ENCODE results near the gene DEDD. TPM values are rescaled to one million over a fixed set of nuclear protein-coding genes. Genes with fewer than 3 reads are reported as not detected.

The DEDD gene
- total and polyA plus RNA-seq, 2 of the 13 experiments (the other 11 are each of a cell fraction or from before 2014, with no cell fraction given), result 12.6 to 27.8 TPM

- no peak for TF ChIP-seq CEBPB (IDR thresholded peaks at IDR 0.05; ENCODE audit: borderline replicate concordance, low read depth, low read length)
- no peak for TF ChIP-seq GFI1 (CRISPR knock-in tag; IDR thresholded peaks at IDR 0.05; ENCODE audit: borderline replicate concordance)
- TF ChIP-seq ZNF124 (CRISPR knock-in tag; IDR thresholded peaks at IDR 0.05), result no peak
Observed at GRCh38 chr1:161122967-161123366, 9.5 kb downstream of the DEDD start (continued).

- no peak overlapping the region for H3K4me2 ChIP-seq (ENCODE audit: low read depth, low read length)
- no peak for ATAC-seq
- no peak for DNase-seq (ENCODE audit: low spot score)
- H3K27me3 ChIP-seq (ENCODE audit: control insufficient read depth in 1 of 2, insufficient read depth in 2 of 2, low read length in 2 of 2), result no peaks in the 10 kb centered on the region; a peak in 1 of 5 replicates
- in situ Hi-C loops (cut with HindIII; ENCODE audit: extremely low pct_ligation_motif_present, low pct_unique_long_range_greater_than_20kb) (no loop called here), intact Hi-C loops (cut with micrococcal nuclease; ENCODE audit: unreplicated experiment) (no loop called here)
- H3K9ac ChIP-seq (ENCODE audit: insufficient read depth, low read depth, low read length), result no peak overlapping the region
- no peak overlapping the region for H3K4me3 ChIP-seq (replicated peaks in 1 of 3; ENCODE audit: insufficient read depth in 1 of 3, low read depth in 2 of 3, low read length in 3 of 3)
- no peak overlapping the region for H2AFZ ChIP-seq (ENCODE audit: low read length)
- TF ChIP-seq PBX2 (CRISPR knock-in tag; IDR thresholded peaks at IDR 0.05), result no peak
- TF ChIP-seq MTF1 (CRISPR knock-in tag; IDR thresholded peaks at IDR 0.05), result no peak
- TF ChIP-seq ZNF570 (CRISPR knock-in tag; IDR thresholded peaks at IDR 0.05; ENCODE audit: borderline replicate concordance), result no peak
- no peak for TF ChIP-seq TRIM22 (IDR thresholded peaks at IDR 0.05)
- TF ChIP-seq ZNF782 (CRISPR knock-in tag; IDR thresholded peaks at IDR 0.05; ENCODE audit: borderline replicate concordance), result no peak
- H3K79me2 ChIP-seq (ENCODE audit: insufficient read depth, low read length), result peaks cover 28% of the 10 kb centered on the region
- ChIA-PET POLR2A (no interaction called here), CTCF (ENCODE audit: low intra/inter-chr PET ratio, low total read pairs) (no interaction called here)
- H3K36me3 ChIP-seq (replicated peaks in 1 of 2; ENCODE audit: control insufficient read depth in 1 of 2, insufficient read depth in 2 of 2, low read length in 2 of 2), result peaks cover 23 to 65% of the 10 kb centered on the region in 2 experiments
- H3K9me3 ChIP-seq (ENCODE audit: low read length), result no peaks in the 10 kb centered on the region
- peaks cover 19% of the 10 kb centered on the region for H3K4me1 ChIP-seq (ENCODE audit: insufficient read depth, low read length)
- WGBS (ENCODE audit: low lambda C conversion rate), result 100% methylated on average over 4 of the region's 4 CpGs
- FAIRE-seq, result no peak
- BruUV-seq (replicated peaks), result no TSS peak
- no peak overlapping the region for H3K27ac ChIP-seq (ENCODE audit: extremely low read length, insufficient read depth, low read length)
- H4K20me1 ChIP-seq (ENCODE audit: insufficient read depth, low read length), result no peaks in the 10 kb centered on the region
Observed at GRCh38 chr1:161121834-161122233, 10.6 kb downstream of the DEDD start.

Measured in HepG2 (cell line).